Activated CD4-positive, alpha-beta T cell treated with anti-CD3 and anti-CD28 coated beads, Interleukin-2, amount 10 ng/mL, durations not matched to agents 24 days and 14 days (primary cell): ENCODE results near the gene AP5M1. TPM values are rescaled to one million over a fixed set of nuclear protein-coding genes. Genes with fewer than 3 reads are reported as not detected.

Experiments
- total RNA-seq: library from RNA; stranded (reverse); gene quantifications from 2 replicates; pipeline ENCODE4 v1.2.3, GENCODE V29; 2022

AP5M1 gene
- total RNA-seq, 1 donor from 2014 or later, result 47.5 TPM

Other genes starting within 250 kb of the AP5M1 start
- gene EXOC5, start 66 bp upstream of the AP5M1 start, total RNA-seq, result 76.8 and 80.5 TPM in 2 replicates
- gene NAA30, start 121.6 kb downstream of the AP5M1 start, total RNA-seq, result 20.4 and 20.7 TPM in 2 replicates
- not detected in 2 replicates for gene CCDC198, start 224.9 kb downstream of the AP5M1 start, total RNA-seq